ENCODE measurements around the gene LRRC3C.

GRCh38 chr17:39972271-39972670 lies 44.7 kb downstream of the LRRC3C start:
- no peak for TF ChIP-seq RAD21 (IDR thresholded peaks at IDR 0.05; ENCODE audit: low read depth)
- TF ChIP-seq EP300 (IDR thresholded peaks at IDR 0.05; ENCODE audit: borderline replicate concordance) = no peak
- no peak for TF ChIP-seq TEAD4 (IDR thresholded peaks at IDR 0.05)
- TF ChIP-seq CEBPB (IDR thresholded peaks at IDR 0.05) = no peak
- TF ChIP-seq MAX (IDR thresholded peaks at IDR 0.05) = no peak
- no peak for TF ChIP-seq FOXM1 (IDR thresholded peaks at IDR 0.05; ENCODE audit: borderline replicate concordance, low read depth)
- TF ChIP-seq ZBTB7A (IDR thresholded peaks at IDR 0.05; ENCODE audit: low read depth) = no peak
- TF ChIP-seq TAF1 (IDR thresholded peaks at IDR 0.05; ENCODE audit: low read depth) = no peak
- no peak for TF ChIP-seq NFIC (IDR thresholded peaks at IDR 0.05)
- TF ChIP-seq REST (IDR thresholded peaks at IDR 0.05; ENCODE audit: low read depth) = no peak
- no peak for TF ChIP-seq YY1 (IDR thresholded peaks at IDR 0.05; ENCODE audit: low read depth)
- no peak for TF ChIP-seq CREB1 (IDR thresholded peaks at IDR 0.05; ENCODE audit: low read depth)
- TF ChIP-seq TCF12 (IDR thresholded peaks at IDR 0.05; ENCODE audit: low read depth) = no peak
